ENCODE results near the gene YKT6.

Gene YKT6

GRCh38 chr7:44257618-44258422, 57.0 kb downstream of the YKT6 start:
- no peak for TF ChIP-seq CTCF (IDR thresholded peaks at IDR 0.05; ENCODE audit: insufficient read depth, low read depth, low read length, missing control alignments)
- DNase-seq (ENCODE audit: low read depth): peak; percentile 91
- H3K4me3 ChIP-seq (ENCODE audit: low read length): no peak overlapping the region

- no peak for TF ChIP-seq CTCF (IDR thresholded peaks at IDR 0.05; ENCODE audit: insufficient read depth, low read depth, low read length, missing control alignments)
- no peak for DNase-seq (ENCODE audit: low read depth)
- no peak overlapping the region for H3K4me3 ChIP-seq (ENCODE audit: low read length)
Measured at GRCh38 chr7:44258423-44258760, 57.6 kb downstream of the YKT6 start.

DNA sequence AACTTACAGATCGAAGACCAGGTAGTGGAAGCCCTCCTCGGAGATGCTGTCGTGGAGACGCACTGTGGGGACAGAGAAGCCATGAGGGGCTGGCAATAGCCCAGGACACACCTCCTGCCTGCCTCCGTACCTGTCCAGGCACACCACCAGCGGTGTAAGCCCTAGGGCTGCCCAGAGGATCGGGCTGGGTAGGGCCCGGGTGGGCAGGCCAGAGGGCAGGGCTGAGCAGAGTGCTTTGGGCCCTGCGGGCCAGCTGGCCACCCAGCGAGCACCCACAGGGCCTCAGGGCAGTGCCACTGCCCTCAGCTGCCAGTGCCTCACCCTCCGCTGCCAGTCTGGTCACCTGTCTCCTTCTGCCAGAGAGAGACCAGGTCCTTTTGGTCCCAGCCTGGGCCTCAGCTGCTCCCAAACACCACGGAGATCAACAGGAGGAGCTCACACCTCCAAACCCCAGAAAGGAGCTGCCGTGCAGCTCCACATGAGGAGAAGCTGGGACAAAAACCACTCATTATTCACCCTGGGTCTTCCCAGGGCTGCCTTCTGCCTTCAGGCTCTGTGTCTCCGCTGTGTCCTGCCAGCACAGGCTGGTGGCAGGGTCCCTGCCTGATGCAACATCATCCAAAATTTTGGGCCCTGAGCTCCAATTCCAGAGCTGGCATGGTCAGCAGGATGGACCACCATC, 58.2 kb downstream of the YKT6 start:
- TF ChIP-seq CTCF (IDR thresholded peaks at IDR 0.05; ENCODE audit: insufficient read depth, low read depth, low read length, missing control alignments): no peak
- H3K4me3 ChIP-seq (ENCODE audit: low read length): no peak overlapping the region
- DNase-seq (ENCODE audit: low read depth): no peak

- H3K4me3 ChIP-seq (ENCODE audit: low read length): no peak overlapping the region
- no peak for TF ChIP-seq CTCF (IDR thresholded peaks at IDR 0.05; ENCODE audit: insufficient read depth, low read depth, low read length, missing control alignments)
- peak; percentile 83 for DNase-seq (ENCODE audit: low read depth)
Measured at GRCh38 chr7:44259547-44260457, 59.0 kb downstream of the YKT6 start.

DNA sequence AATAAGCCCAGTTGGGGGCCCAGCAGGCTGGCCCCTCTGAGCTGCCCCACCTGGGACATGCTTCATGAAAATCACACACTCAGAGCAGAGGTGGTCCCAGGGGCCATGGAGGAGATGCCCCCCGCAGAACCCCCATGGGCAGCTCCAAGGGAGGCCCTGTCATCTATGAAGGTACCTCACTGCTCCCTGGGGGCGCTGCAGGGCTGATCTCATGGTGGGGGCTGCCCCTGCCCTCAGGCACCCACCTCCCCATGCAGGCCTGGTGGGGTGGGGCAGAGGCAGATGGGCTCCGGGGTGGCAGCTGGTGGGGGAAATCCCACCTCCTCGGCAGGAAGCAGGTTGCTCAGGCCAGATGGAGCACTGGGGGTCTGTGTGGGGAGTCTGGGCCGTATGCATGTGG, 60.5 kb downstream of the YKT6 start:
- no peak for DNase-seq (ENCODE audit: low read depth)
- H3K4me3 ChIP-seq (ENCODE audit: low read length): no peak overlapping the region
- no peak for TF ChIP-seq CTCF (IDR thresholded peaks at IDR 0.05; ENCODE audit: insufficient read depth, low read depth, low read length, missing control alignments)

GRCh38 chr7:44262031-44262430, 61.3 kb downstream of the YKT6 start:
- peak; percentile 61 for DNase-seq (ENCODE audit: low read depth)
- no peak overlapping the region for H3K4me3 ChIP-seq (ENCODE audit: low read length)
- TF ChIP-seq CTCF (IDR thresholded peaks at IDR 0.05; ENCODE audit: insufficient read depth, low read depth, low read length, missing control alignments): no peak
